Stomach smooth muscle (tissue), 2 donors: ENCODE measurements around the gene IQCN.

Source experiments
- H3K27ac ChIP-seq: one replicate; pipeline ENCODE4 v1.7.0; 2013; ENCODE audit warnings: mild to moderate bottlenecking, low read length, inconsistent platforms
- H3K27me3 ChIP-seq, 2 donors: one replicate each; pipeline ENCODE4 v1.7.0; 2013; ENCODE audit warnings: low read length in 2 of 2; ENCODE audit not compliant: insufficient read depth in 2 of 2, control insufficient read depth in 1 of 2
- H3K36me3 ChIP-seq, 2 donors: one replicate each; pipeline ENCODE4 v1.7.0; 2013; ENCODE audit warnings: low read length in 2 of 2; ENCODE audit not compliant: control insufficient read depth in 2 of 2, insufficient read depth in 2 of 2
- H3K4me1 ChIP-seq: one replicate; pipeline ENCODE4 v1.7.0; 2013; ENCODE audit warnings: low read length; ENCODE audit not compliant: control insufficient read depth, insufficient read depth
- H3K4me3 ChIP-seq, 2 donors: one replicate each; pipeline ENCODE4 v1.7.0; 2013; ENCODE audit warnings: low read length in 2 of 2
- H3K9ac ChIP-seq, 2 donors: one replicate each; pipeline ENCODE4 v1.7.0; 2013; ENCODE audit warnings: low read length in 2 of 2, mild to moderate bottlenecking in 1 of 2
- H3K9me3 ChIP-seq, 2 donors: one replicate each; pipeline ENCODE4 v1.7.0; 2013; ENCODE audit warnings: low read length in 2 of 2; ENCODE audit not compliant: control insufficient read depth in 2 of 2
- donor health status: healthy.
- donor health status: Pancreatic carcinoma.

Gene IQCN

GRCh38 chr19:18274219-18274780 lies at the start of gene IQCN:
TSS of gene IQCN (minus strand) at chr19:18274452. CDS start at chr19:18269478, 4,974 bp downstream.
- Histone ChIP-seq H3K27me3 (no peaks in the 10 kb centered on the region), H3K36me3 (peaks cover 7 to 9% of the 10 kb centered on the region in 2 donors), H3K9ac (peak within 1 kb of the TSS; percentile 51 to 63), H3K9me3 (no peaks in the 10 kb centered on the region), H3K4me1 (peaks cover 43% of the 10 kb centered on the region), H3K27ac (peak within 1 kb of the TSS; percentile 80), H3K4me3 (peak within 1 kb of the TSS; percentile 44 to 60)

GRCh38 chr19:18322759-18323460 lies 48.7 kb upstream of the IQCN start, which contains the start of gene LSM4:
TSS of gene LSM4 (minus strand) at chr19:18323076. CDS start at chr19:18323020, 56 bp downstream.
- Histone ChIP-seq H3K4me1 (peaks cover 34% of the 10 kb centered on the region), H3K9ac (peak within 1 kb of the TSS; percentile 81)

GRCh38 chr19:18322318-18322758 lies 48.1 kb upstream of the IQCN start:
- peaks cover 35% of the 10 kb centered on the region for H3K4me1 ChIP-seq
- peak overlapping the region; percentile 67 to 88 for H3K4me3 ChIP-seq
- H3K27ac ChIP-seq: peak overlapping the region; percentile 90
- H3K9ac ChIP-seq: peak overlapping the region; percentile 76 to 78
- H3K27me3 ChIP-seq: no peaks in the 10 kb centered on the region
- no peaks in the 10 kb centered on the region for H3K36me3 ChIP-seq
- no peaks in the 10 kb centered on the region for H3K9me3 ChIP-seq

More at GRCh38 chr19:18322759-18323460, 48.7 kb upstream of the IQCN start, which contains the start of gene LSM4:
- Histone ChIP-seq H3K27me3 (no peaks in the 10 kb centered on the region), H3K9me3 (no peaks in the 10 kb centered on the region), H3K36me3 (no peaks in the 10 kb centered on the region), H3K4me3 (peak within 1 kb of the TSS; percentile 74 to 88), H3K27ac (peak within 1 kb of the TSS; percentile 90)

GRCh38 chr19:18321734-18322102 lies 47.5 kb upstream of the IQCN start:
- H3K27me3 ChIP-seq: no peaks in the 10 kb centered on the region
- peaks cover 35% of the 10 kb centered on the region for H3K4me1 ChIP-seq
- H3K9me3 ChIP-seq: no peaks in the 10 kb centered on the region
- no peak overlapping the region for H3K27ac ChIP-seq
- no peaks in the 10 kb centered on the region for H3K36me3 ChIP-seq
- peak overlapping the region in 1 of 2 donors; percentile 88 for H3K4me3 ChIP-seq
- H3K9ac ChIP-seq: peak overlapping the region in 1 of 2 donors; percentile 76

- H3K36me3 ChIP-seq: no peaks in the 10 kb centered on the region
- peaks cover 35% of the 10 kb centered on the region for H3K4me1 ChIP-seq
- no peaks in the 10 kb centered on the region for H3K9me3 ChIP-seq
- H3K27me3 ChIP-seq: no peaks in the 10 kb centered on the region
- H3K27ac ChIP-seq: no peak overlapping the region
- H3K9ac ChIP-seq: no peak overlapping the region
- H3K4me3 ChIP-seq: no peak overlapping the region
These were observed 46.8 kb upstream of the IQCN start for GRCh38 chr19:18320865-18321733.

- peaks cover 0 to under 1% of the 10 kb centered on the region in 2 donors for H3K36me3 ChIP-seq
- no peaks in the 10 kb centered on the region for H3K27me3 ChIP-seq
- no peak overlapping the region for H3K27ac ChIP-seq
- H3K4me1 ChIP-seq: peaks cover 35% of the 10 kb centered on the region
- H3K9ac ChIP-seq: no peak overlapping the region
- H3K9me3 ChIP-seq: no peaks in the 10 kb centered on the region
- no peak overlapping the region for H3K4me3 ChIP-seq
These were observed 45.4 kb upstream of the IQCN start for GRCh38 chr19:18319591-18320135.

- H3K4me1 ChIP-seq: peaks cover 24% of the 10 kb centered on the region
- no peaks in the 10 kb centered on the region for H3K9me3 ChIP-seq
- peak overlapping the region in 1 of 2 donors; percentile 5 for H3K9ac ChIP-seq
- H3K27me3 ChIP-seq: no peaks in the 10 kb centered on the region
- peaks cover 0 to 3% of the 10 kb centered on the region in 2 donors for H3K36me3 ChIP-seq
- H3K27ac ChIP-seq: peak overlapping the region; percentile 31
- no peak overlapping the region for H3K4me3 ChIP-seq
These were observed 43.9 kb upstream of the IQCN start for GRCh38 chr19:18317961-18318800.

GRCh38 chr19:18313398-18313797 lies 39.1 kb upstream of the IQCN start:
- H3K9me3 ChIP-seq: no peaks in the 10 kb centered on the region
- H3K27me3 ChIP-seq: no peaks in the 10 kb centered on the region
- no peak overlapping the region for H3K9ac ChIP-seq
- peaks cover 3% of the 10 kb centered on the region in 2 donors for H3K36me3 ChIP-seq
- no peak overlapping the region for H3K27ac ChIP-seq
- H3K4me1 ChIP-seq: peaks cover 8% of the 10 kb centered on the region
- no peak overlapping the region for H3K4me3 ChIP-seq

- H3K27me3 ChIP-seq: no peaks in the 10 kb centered on the region
- H3K9ac ChIP-seq: no peak overlapping the region
- peaks cover 3% of the 10 kb centered on the region in 2 donors for H3K36me3 ChIP-seq
- H3K4me3 ChIP-seq: no peak overlapping the region
- H3K9me3 ChIP-seq: no peaks in the 10 kb centered on the region
- no peak overlapping the region for H3K27ac ChIP-seq
- H3K4me1 ChIP-seq: peaks cover 16% of the 10 kb centered on the region
These were observed 37.9 kb upstream of the IQCN start for GRCh38 chr19:18312092-18312534.
